Calu3 (cell line): Measurements from ENCODE around the gene UBE2S. TPM values are rescaled to one million over a fixed set of nuclear protein-coding genes. Genes with fewer than 3 reads are reported as not detected.
A peak's percentile ranks its signal among the peaks of the same experiment; 100 is the strongest.

ENCODE experiments used
- BruUV-seq: library from RNA; stranded (reverse); fragments of 400-500 nt; replicated peaks from 2 replicates; lab custom pipeline; 2021; lab: Mats Ljungman, UMichigan
- CTCF ChIA-PET: fragments of 300-600 bp; sonication (Branson Sonifier 250); formaldehyde crosslinking; loops from one replicate; lab custom pipeline; 2022; ENCODE audit warnings: antibody characterized with exemption; lab: Charles Lee
- DNase-seq: peaks from one replicate; pipeline ENCODE4 v3.0.0; 2022
- H3K27ac Mint-ChIP-seq: one replicate; pipeline ENCODE4 v1.8.0; 2022; ENCODE audit warnings: mixed read lengths; ENCODE audit not compliant: unreplicated experiment
- H3K27me3 Mint-ChIP-seq: one replicate; pipeline ENCODE4 v1.8.0; 2022; ENCODE audit warnings: mixed read lengths; ENCODE audit not compliant: unreplicated experiment
- H3K36me3 Mint-ChIP-seq: one replicate; pipeline ENCODE4 v1.8.0; 2022; ENCODE audit warnings: mild to moderate bottlenecking, moderate library complexity, mixed read lengths; ENCODE audit not compliant: insufficient read depth, unreplicated experiment
- H3K4me1 Mint-ChIP-seq: one replicate; pipeline ENCODE4 v1.8.0; 2022; ENCODE audit warnings: mild to moderate bottlenecking, low read depth, mixed read lengths; ENCODE audit not compliant: unreplicated experiment
- H3K4me3 Mint-ChIP-seq: one replicate; pipeline ENCODE4 v1.8.0; 2022; ENCODE audit warnings: mild to moderate bottlenecking, low read depth, moderate library complexity, mixed read lengths; ENCODE audit not compliant: unreplicated experiment
- H3K9me3 Mint-ChIP-seq: one replicate; pipeline ENCODE4 v1.8.0; 2022; ENCODE audit warnings: low read depth, mixed read lengths; ENCODE audit not compliant: unreplicated experiment
- intact Hi-C: fragments of 100-400 bp; cut with micrococcal nuclease; formaldehyde crosslinking; loops from one replicate; pipeline ENCODE4 v1.10.0; 2022; ENCODE audit not compliant: unreplicated experiment
- total RNA-seq: library from RNA; stranded (reverse); gene quantifications from 2 replicates; pipeline ENCODE4 v1.2.3, GENCODE V29; 2022
- TF ChIP-seq, protein P1 (sequence below): fragments of 200-600 bp; IDR thresholded peaks from one replicate; pipeline ENCODE4 v1.8.0; 2022; ENCODE audit warnings: antibody characterized with exemption; ENCODE audit not compliant: unreplicated experiment

UBE2S gene
- total RNA-seq, 1 experiment from 2014 or later = 287 TPM

DNA sequence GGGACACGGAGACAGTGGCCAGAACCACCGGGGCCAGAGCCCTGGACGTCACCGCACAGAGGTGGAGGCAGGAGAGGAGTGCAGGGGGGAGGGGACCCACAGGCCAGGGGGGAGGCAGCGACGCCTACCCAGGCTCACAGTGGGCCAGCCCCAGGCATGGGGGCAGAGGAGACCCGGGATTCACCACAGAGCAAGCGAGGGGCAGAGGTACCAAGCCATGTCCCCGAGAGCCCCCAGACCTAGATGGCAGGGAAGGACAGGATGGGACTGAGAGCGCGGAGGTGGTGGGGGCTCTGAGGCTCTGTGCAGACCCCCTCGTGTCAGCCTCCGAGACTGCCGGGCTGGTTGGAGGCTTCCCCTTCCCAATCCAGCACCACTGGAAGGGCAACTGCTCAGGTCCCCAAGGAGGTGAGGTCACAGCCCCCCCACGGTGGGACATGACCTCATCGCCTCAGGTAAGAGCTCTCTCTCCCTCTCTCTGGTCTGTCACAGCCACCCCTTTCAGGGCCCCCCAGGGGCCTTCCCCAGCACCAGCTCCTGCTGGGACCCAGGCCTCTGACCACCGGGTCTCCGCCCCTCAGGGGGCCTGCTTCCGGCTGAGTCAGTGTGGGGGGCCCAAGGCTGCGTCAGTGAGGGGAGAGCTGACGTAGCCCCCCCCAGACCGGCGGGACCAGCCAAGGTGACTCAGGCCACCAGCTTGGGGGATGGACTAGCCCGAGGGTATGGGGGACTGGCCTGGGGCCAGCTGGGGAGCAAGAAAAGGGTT is 35.1 kb downstream of the UBE2S start:
- CTCF ChIA-PET = interaction anchor here (0.9 to 1.5 kb wide), 2 partner anchors 21 to 81 kb away, joined by 3 read pairs; no protein-coding TSS in a partner anchor
- Mint-ChIP-seq H3K27ac (no peak overlapping the region), H3K27me3 (peaks cover 66% of the 10 kb centered on the region), H3K4me1 (peaks cover 36% of the 10 kb centered on the region), H3K4me3 (peak overlapping the region; percentile 38), H3K36me3 (peaks cover 44% of the 10 kb centered on the region), H3K9me3 (no peaks in the 10 kb centered on the region)
- intact Hi-C loops = no loop called here
- BruUV-seq = no TSS peak
- TF ChIP-seq, protein P1, sequence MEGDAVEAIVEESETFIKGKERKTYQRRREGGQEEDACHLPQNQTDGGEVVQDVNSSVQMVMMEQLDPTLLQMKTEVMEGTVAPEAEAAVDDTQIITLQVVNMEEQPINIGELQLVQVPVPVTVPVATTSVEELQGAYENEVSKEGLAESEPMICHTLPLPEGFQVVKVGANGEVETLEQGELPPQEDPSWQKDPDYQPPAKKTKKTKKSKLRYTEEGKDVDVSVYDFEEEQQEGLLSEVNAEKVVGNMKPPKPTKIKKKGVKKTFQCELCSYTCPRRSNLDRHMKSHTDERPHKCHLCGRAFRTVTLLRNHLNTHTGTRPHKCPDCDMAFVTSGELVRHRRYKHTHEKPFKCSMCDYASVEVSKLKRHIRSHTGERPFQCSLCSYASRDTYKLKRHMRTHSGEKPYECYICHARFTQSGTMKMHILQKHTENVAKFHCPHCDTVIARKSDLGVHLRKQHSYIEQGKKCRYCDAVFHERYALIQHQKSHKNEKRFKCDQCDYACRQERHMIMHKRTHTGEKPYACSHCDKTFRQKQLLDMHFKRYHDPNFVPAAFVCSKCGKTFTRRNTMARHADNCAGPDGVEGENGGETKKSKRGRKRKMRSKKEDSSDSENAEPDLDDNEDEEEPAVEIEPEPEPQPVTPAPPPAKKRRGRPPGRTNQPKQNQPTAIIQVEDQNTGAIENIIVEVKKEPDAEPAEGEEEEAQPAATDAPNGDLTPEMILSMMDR = no peak
- DNase-seq = peak; percentile 50

DNA sequence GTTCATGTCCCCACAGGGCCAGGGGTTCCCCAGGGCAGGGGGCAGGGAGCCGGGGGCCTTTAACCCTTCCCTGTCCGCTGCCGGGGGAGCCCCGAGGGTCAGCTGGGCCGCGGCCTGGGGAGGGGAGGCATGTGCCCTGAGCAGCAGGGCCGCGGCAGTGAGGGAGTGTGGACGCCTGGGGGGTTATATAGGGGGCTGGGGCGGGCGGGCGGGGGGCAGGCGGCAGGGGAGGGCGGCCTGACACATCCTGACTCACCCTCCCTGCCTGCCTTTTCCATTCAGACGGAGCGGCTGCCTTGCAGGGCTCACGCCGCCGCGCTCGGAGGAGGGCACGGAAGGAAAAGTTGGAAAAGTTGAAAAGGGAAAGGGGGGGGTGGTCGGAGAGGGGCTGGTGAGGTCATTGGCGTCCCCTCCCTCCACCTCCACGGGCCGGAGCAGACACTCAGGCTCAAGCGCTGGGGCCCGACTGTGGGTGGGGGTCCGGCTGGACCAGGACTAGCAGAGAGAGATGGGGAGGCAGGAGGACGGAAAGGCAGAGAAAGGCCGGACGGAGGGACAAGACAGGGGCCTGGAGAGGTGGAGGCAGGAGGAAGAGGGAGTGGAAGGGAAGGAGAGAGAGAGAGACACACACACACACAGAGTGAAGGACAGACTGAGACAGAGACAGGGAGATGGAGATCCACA is 37.1 kb downstream of the UBE2S start, which contains the start of gene IL11:
Gene IL11, minus strand, starts transcription at position 159 of the 684 bp plus-strand sequence. Its CDS starts 153 bp downstream, at position 6.
- peaks cover 87% of the 10 kb centered on the region for H3K27me3 Mint-ChIP-seq
- H3K9me3 Mint-ChIP-seq = no peaks in the 10 kb centered on the region
- DNase-seq = no peak

DNA sequence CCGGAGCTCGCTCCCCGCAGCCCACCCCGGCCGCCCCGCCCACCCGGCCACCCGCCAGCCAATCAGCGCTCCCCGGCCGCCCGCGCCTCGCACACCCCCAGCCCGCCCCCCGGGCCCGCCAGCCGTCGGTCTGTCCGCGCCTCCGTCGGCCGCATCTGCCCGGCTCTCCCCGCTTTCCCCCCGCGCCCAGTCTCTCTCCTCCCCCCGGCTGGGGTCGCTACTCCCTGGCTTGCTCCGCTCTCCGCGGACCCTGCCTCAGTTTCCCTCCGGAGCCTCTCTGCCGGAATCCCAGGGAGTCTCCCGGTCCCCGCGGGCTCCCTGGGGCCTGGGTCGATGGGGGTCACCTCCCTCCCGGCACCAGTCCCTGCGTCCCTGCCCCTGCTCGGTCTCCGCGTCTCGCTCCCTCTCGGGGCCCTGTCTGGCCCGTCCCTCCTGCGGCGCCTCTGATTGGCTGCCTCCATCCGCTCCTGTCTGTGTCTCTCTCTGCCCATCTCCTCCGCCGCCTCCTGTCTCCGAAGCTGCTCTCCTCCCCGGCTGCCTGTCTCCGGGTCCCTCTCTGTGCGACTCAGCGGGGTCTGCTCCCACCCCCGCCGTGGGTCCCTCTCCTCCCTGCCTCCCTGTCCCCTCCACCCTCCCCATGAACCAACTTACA is 37.8 kb downstream of the UBE2S start:
- CTCF ChIA-PET = interaction anchor here (0.6 to 1.2 kb wide), 3 partner anchors 8 to 68 kb away, joined by 3 to 4 read pairs (median 3); partner anchors contain the start of gene KMT5C
- Mint-ChIP-seq H3K4me1 (peaks cover 27% of the 10 kb centered on the region), H3K27me3 (peaks cover 94% of the 10 kb centered on the region), H3K36me3 (peaks cover 31% of the 10 kb centered on the region), H3K9me3 (no peaks in the 10 kb centered on the region), H3K4me3 (peak overlapping the region; percentile 68), H3K27ac (peak overlapping the region; percentile 53)
- intact Hi-C loops = no loop called here
- TF ChIP-seq, protein P1 = no peak
- DNase-seq = no peak
- no TSS peak for BruUV-seq

More for the DNA sequence above, 37.1 kb downstream of the UBE2S start, which contains the start of gene IL11:
- no TSS peak for BruUV-seq
- intact Hi-C loops = no loop called here
- H3K36me3 Mint-ChIP-seq = peaks cover 36% of the 10 kb centered on the region
- peak within 1 kb of the TSS; percentile 53 for H3K27ac Mint-ChIP-seq
- TF ChIP-seq, protein P1 = no peak
- peak within 1 kb of the TSS; percentile 68 for H3K4me3 Mint-ChIP-seq
- CTCF ChIA-PET = interaction anchor here (0.6 kb wide), 1 partner anchor 9 kb away, joined by 3 read pairs; no protein-coding TSS in a partner anchor
- peaks cover 27% of the 10 kb centered on the region for H3K4me1 Mint-ChIP-seq
